ENCODE measurements around the gene INPP1. TPM values are rescaled to one million over a fixed set of nuclear protein-coding genes. Genes with fewer than 3 reads are reported as not detected.
A peak's percentile ranks its signal among the peaks of the same experiment; 100 is the strongest.

INPP1 gene
- total RNA-seq, 1 experiment from 2014 or later, result 4.3 TPM

GRCh38 chr2:190413421-190413820 lies 70.0 kb downstream of the INPP1 start:
- no peak overlapping the region for H3K23ac ChIP-seq (ENCODE audit: insufficient read length, low read depth, low read length)
- H3K14ac ChIP-seq (ENCODE audit: insufficient read depth, low read length), result peak overlapping the region; percentile 10
- Mint-ChIP-seq H3K4me3 (no peak overlapping the region; a peak in 1 of 5 replicates), H3K36me3 (ENCODE audit: insufficient read depth in 1 of 3, low read depth in 3 of 3) (no peaks in the 10 kb centered on the region), H3K4me1 (peaks cover 20 to 21% of the 10 kb centered on the region in 2 experiments), H3K27ac (peak overlapping the region; percentile 19 to 59 (median 40); a peak in 4 of 7 replicates), H3K9me3 (no peaks in the 10 kb centered on the region), H3K27me3 (ENCODE audit: low read depth) (peaks cover 20% of the 10 kb centered on the region)
- peaks cover 6% of the 10 kb centered on the region; the same call in 1 of the 2 replicates for H3K4me1 ChIP-seq (ENCODE audit: insufficient read depth, low read length)
- H2BK20ac ChIP-seq (ENCODE audit: low read depth, low read length, poor library complexity, severe bottlenecking), result no peak overlapping the region
- H3K79me2 ChIP-seq (ENCODE audit: insufficient read depth, low read length), result no peaks in the 10 kb centered on the region
- H3K79me1 ChIP-seq (ENCODE audit: insufficient read depth, low read depth, low read length, poor library complexity, severe bottlenecking), result no peaks in the 10 kb centered on the region
- no peak overlapping the region for H3K4ac ChIP-seq (ENCODE audit: low read depth, low read length)
- no peak for TF ChIP-seq CTCF (conservative IDR thresholded peaks at IDR 0.05)
- no peak overlapping the region for H3K9ac ChIP-seq (ENCODE audit: extremely low read depth, insufficient read length, low read length)
- H2BK15ac ChIP-seq (ENCODE audit: low read depth, low read length), result no peak overlapping the region
- H3T11ph ChIP-seq (ENCODE audit: low read length), result no peak overlapping the region
- no peak overlapping the region for H3K4me2 ChIP-seq (ENCODE audit: insufficient read depth, insufficient read length, low read length)
- no peak overlapping the region for H4K91ac ChIP-seq (ENCODE audit: insufficient read length, low read depth, low read length)
- H2AFZ ChIP-seq (ENCODE audit: low read length), result no peak overlapping the region
- H4K20me1 ChIP-seq (ENCODE audit: control insufficient read depth, insufficient read depth, insufficient read length), result no peaks in the 10 kb centered on the region
- no peaks in the 10 kb centered on the region; the same call in 1 of the 2 replicates for H3K27me3 ChIP-seq (ENCODE audit: insufficient read depth, low read length)
- H2BK12ac ChIP-seq (ENCODE audit: insufficient read length, low read depth, low read length), result no peak overlapping the region
- H3K18ac ChIP-seq (ENCODE audit: insufficient read length, low read depth, low read length), result peak overlapping the region; percentile 38
- H4K5ac ChIP-seq (ENCODE audit: insufficient read length, low read depth, low read length), result no peak overlapping the region
- no CpG with 5 or more reads among the region's 4 CpGs for WGBS (ENCODE audit: extremely low coverage, insufficient read length, low lambda C conversion rate)
- H3K9me3 ChIP-seq (ENCODE audit: control insufficient read depth, low read depth, low read length), result no peaks in the 10 kb centered on the region
- DNase-seq, result no peak
- H2BK5ac ChIP-seq (ENCODE audit: insufficient read length, low read length), result no peak overlapping the region
- H4K8ac ChIP-seq (replicated peaks; ENCODE audit: insufficient read length, low read depth, low read length), result no peak overlapping the region
- H3K23me2 ChIP-seq (ENCODE audit: insufficient read length, low read depth, low read length, poor library complexity, severe bottlenecking), result no peaks in the 10 kb centered on the region
- no peak overlapping the region for H2AK5ac ChIP-seq (ENCODE audit: insufficient read length, low read length)
- H3K56ac ChIP-seq (ENCODE audit: insufficient read length, low read depth, low read length), result no peak overlapping the region
- H3K27ac ChIP-seq (ENCODE audit: insufficient read length, low read depth, low read length), result no peak overlapping the region
- no peak overlapping the region for H2BK120ac ChIP-seq (ENCODE audit: low read depth, low read length, poor library complexity, severe bottlenecking)

Measured in H9 (cell line).